GM18498 (cell line): ENCODE measurements around the gene BLACAT1.

Experiments
- ATAC-seq: cut with Tn5 transposase; IDR thresholded peaks from one replicate; pipeline ENCODE4 v1.9.1; 2021; ENCODE audit warnings: mild to moderate bottlenecking, moderate library complexity; ENCODE audit not compliant: unreplicated experiment

The BLACAT1 gene

GRCh38 chr1:205456868-205457745 is 1.3 kb upstream of the BLACAT1 start:
- ATAC-seq = no peak

GRCh38 chr1:205456383-205456867 is 580 bp upstream of the BLACAT1 start:
- ATAC-seq = no peak

- no peak for ATAC-seq
Observed at GRCh38 chr1:205454903-205455335, 926 bp downstream of the BLACAT1 start.

GRCh38 chr1:205453466-205453865 is 2.4 kb downstream of the BLACAT1 start:
- no peak for ATAC-seq

- ATAC-seq = no peak
Observed at GRCh38 chr1:205452933-205453332, 2.9 kb downstream of the BLACAT1 start.

- no peak for ATAC-seq
Observed at GRCh38 chr1:205452364-205452763, 3.5 kb downstream of the BLACAT1 start.

- no peak for ATAC-seq
Observed at GRCh38 chr1:205451759-205452164, 4.1 kb downstream of the BLACAT1 start.

GRCh38 chr1:205451202-205451601 is 4.6 kb downstream of the BLACAT1 start:
- no peak for ATAC-seq

GRCh38 chr1:205450448-205450847 is 5.4 kb downstream of the BLACAT1 start:
- no peak for ATAC-seq

GRCh38 chr1:205449750-205450443 is 5.9 kb downstream of the BLACAT1 start:
- no peak for ATAC-seq

GRCh38 chr1:205449254-205449749 is 6.5 kb downstream of the BLACAT1 start:
- ATAC-seq = no peak

- no peak for ATAC-seq
Observed at GRCh38 chr1:205448540-205449253, 7.1 kb downstream of the BLACAT1 start.

- no peak for ATAC-seq
Observed at GRCh38 chr1:205447457-205448341, 8.1 kb downstream of the BLACAT1 start.

GRCh38 chr1:205446828-205447227 is 9.0 kb downstream of the BLACAT1 start:
- no peak for ATAC-seq

GRCh38 chr1:205445646-205445935 is 10.3 kb downstream of the BLACAT1 start:
- no peak for ATAC-seq

GRCh38 chr1:205444931-205445645 is 10.8 kb downstream of the BLACAT1 start:
- no peak for ATAC-seq

GRCh38 chr1:205444300-205444930 is 11.4 kb downstream of the BLACAT1 start:
- ATAC-seq = no peak

- ATAC-seq = no peak
Observed at GRCh38 chr1:205443585-205444299, 12.1 kb downstream of the BLACAT1 start.
